ENCODE data around the gene CTF1. TPM values are rescaled to one million over a fixed set of nuclear protein-coding genes. Genes with fewer than 3 reads are reported as not detected.
A peak's percentile ranks its signal among the peaks of the same experiment; 100 is the strongest.
"Not testable (repeated sequence)": the region's sequence is repeated elsewhere in the genome, so short reads cannot be mapped to it uniquely, and the experiment has no call there.

CTF1 gene
- polyA plus RNA-seq, 1 donor: 4.0 TPM

GRCh38 chr16:30886145-30886544 lies 10.3 kb upstream of the CTF1 start:
- H3K9me3 ChIP-seq (ENCODE audit: control insufficient read depth, low read depth, low read length): no peaks in the 10 kb centered on the region
- no peaks in the 10 kb centered on the region for H3K27me3 ChIP-seq (ENCODE audit: control insufficient read depth, insufficient read depth, low read length)
- no CpG with 5 or more reads among the region's 1 CpG for WGBS (ENCODE audit: insufficient coverage, low lambda C conversion rate)
- DNase-seq: no peak
- H3K27ac ChIP-seq (ENCODE audit: low read length): no peak overlapping the region
- H3K36me3 ChIP-seq (ENCODE audit: control insufficient read depth, insufficient read depth, low read length): peaks cover 57% of the 10 kb centered on the region
- peaks cover 14% of the 10 kb centered on the region for H3K4me1 ChIP-seq (ENCODE audit: control insufficient read depth, insufficient read depth, low read length)
- no peak overlapping the region for H3K4me3 ChIP-seq (ENCODE audit: low read length)

GRCh38 chr16:30887927-30888326 lies 8.5 kb upstream of the CTF1 start:
- Histone ChIP-seq H3K4me1 (ENCODE audit: control insufficient read depth, insufficient read depth, low read length) (peaks cover 4% of the 10 kb centered on the region), H3K27ac (ENCODE audit: low read length) (no peak overlapping the region), H3K4me3 (ENCODE audit: low read length) (no peak overlapping the region), H3K36me3 (ENCODE audit: control insufficient read depth, insufficient read depth, low read length) (peaks cover 61% of the 10 kb centered on the region), H3K9me3 (ENCODE audit: control insufficient read depth, low read depth, low read length) (no peaks in the 10 kb centered on the region), H3K27me3 (ENCODE audit: control insufficient read depth, insufficient read depth, low read length) (no peaks in the 10 kb centered on the region)
- no peak for DNase-seq
- no CpG with 5 or more reads among the region's 9 CpGs for WGBS (ENCODE audit: insufficient coverage, low lambda C conversion rate)

GRCh38 chr16:30888856-30889499 lies 7.4 kb upstream of the CTF1 start:
- no CpG with 5 or more reads among the region's 8 CpGs for WGBS (ENCODE audit: insufficient coverage, low lambda C conversion rate)

DNA sequence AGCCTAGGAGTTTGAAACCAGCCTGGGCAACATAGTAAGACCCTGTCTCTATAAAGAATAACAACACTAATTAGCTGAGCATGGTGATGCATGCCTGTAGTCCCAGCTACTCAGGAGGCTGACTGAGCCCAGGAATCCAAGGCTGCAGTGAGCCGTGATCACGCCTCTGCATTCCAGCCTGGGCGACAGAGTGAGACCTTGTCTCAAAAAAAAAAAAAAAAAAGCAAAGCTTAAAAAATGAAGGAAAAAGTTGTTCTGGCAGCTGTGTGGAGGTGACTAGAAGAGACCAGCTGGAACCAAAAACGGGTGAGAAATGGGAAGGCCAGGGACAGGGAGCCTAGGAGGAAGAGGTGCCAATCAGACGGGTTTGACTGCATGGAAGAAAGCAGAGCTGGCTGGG lies 6.7 kb upstream of the CTF1 start:
- no peak overlapping the region for H3K4me3 ChIP-seq (ENCODE audit: low read length)
- WGBS (ENCODE audit: insufficient coverage, low lambda C conversion rate): no CpG with 5 or more reads among the region's 5 CpGs
- peaks cover 16% of the 10 kb centered on the region for H3K4me1 ChIP-seq (ENCODE audit: control insufficient read depth, insufficient read depth, low read length)
- no peaks in the 10 kb centered on the region for H3K9me3 ChIP-seq (ENCODE audit: control insufficient read depth, low read depth, low read length)
- no peak overlapping the region for H3K27ac ChIP-seq (ENCODE audit: low read length)
- DNase-seq: no peak
- H3K27me3 ChIP-seq (ENCODE audit: control insufficient read depth, insufficient read depth, low read length): no peaks in the 10 kb centered on the region
- peaks cover 52% of the 10 kb centered on the region for H3K36me3 ChIP-seq (ENCODE audit: control insufficient read depth, insufficient read depth, low read length)

More at GRCh38 chr16:30888856-30889499, 7.4 kb upstream of the CTF1 start:
- no peaks in the 10 kb centered on the region for H3K9me3 ChIP-seq (ENCODE audit: control insufficient read depth, low read depth, low read length)
- peaks cover 10% of the 10 kb centered on the region for H3K4me1 ChIP-seq (ENCODE audit: control insufficient read depth, insufficient read depth, low read length)
- H3K27me3 ChIP-seq (ENCODE audit: control insufficient read depth, insufficient read depth, low read length): no peaks in the 10 kb centered on the region
- no peak overlapping the region for H3K4me3 ChIP-seq (ENCODE audit: low read length)
- H3K27ac ChIP-seq (ENCODE audit: low read length): no peak overlapping the region
- H3K36me3 ChIP-seq (ENCODE audit: control insufficient read depth, insufficient read depth, low read length): peaks cover 58% of the 10 kb centered on the region
- no peak for DNase-seq

DNA sequence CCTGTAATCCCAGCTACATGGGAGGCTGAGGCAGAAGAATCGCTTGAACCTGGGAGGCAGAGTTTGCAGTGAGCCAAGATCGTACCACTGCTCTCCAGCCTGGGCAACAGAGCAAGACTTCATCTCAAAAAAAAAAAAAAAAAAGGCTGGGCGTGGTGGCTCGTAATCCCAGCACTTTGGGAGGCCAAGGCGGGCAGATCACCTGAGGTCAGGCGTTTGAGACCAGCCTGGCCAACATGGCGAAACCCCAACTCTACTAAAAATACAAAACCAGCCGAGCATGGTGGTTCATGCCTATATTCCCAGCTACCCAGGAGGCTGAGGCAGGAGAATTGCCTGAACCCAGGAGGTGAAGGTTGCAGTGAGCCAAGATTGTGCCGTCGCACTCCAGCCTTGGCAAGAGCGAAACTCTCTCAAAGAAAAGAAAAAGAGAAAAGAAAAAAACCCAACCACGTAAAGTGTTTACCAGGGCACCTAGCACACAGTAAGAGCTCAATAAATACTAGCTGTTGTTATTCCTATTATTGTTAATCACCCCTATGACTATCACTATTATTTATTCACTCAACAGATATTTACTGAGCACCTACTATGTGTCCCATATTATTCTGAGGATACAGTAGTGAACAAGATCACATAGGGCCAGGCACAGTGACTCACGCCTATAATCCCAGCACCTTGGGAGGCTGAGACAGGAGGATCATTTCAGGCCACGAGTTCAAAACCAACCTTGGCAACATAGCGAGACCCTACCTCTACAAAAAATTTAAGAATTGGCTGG lies 5.2 kb upstream of the CTF1 start:
- H3K9me3 ChIP-seq (ENCODE audit: control insufficient read depth, low read depth, low read length); H3K27me3 ChIP-seq (ENCODE audit: control insufficient read depth, insufficient read depth, low read length); H3K27ac ChIP-seq (ENCODE audit: low read length); DNase-seq; H3K4me3 ChIP-seq (ENCODE audit: low read length): not testable (repeated sequence)
- Histone ChIP-seq H3K4me1 (ENCODE audit: control insufficient read depth, insufficient read depth, low read length) (peaks cover 26% of the 10 kb centered on the region), H3K36me3 (ENCODE audit: control insufficient read depth, insufficient read depth, low read length) (peaks cover 38% of the 10 kb centered on the region)
- WGBS (ENCODE audit: insufficient coverage, low lambda C conversion rate): 100% methylated on average over 4 of the region's 15 CpGs

GRCh38 chr16:30892670-30893416 lies 3.6 kb upstream of the CTF1 start:
- no peak for DNase-seq
- no peaks in the 10 kb centered on the region for H3K9me3 ChIP-seq (ENCODE audit: control insufficient read depth, low read depth, low read length)
- peak overlapping the region; percentile 58 for H3K27ac ChIP-seq (ENCODE audit: low read length)
- H3K27me3 ChIP-seq (ENCODE audit: control insufficient read depth, insufficient read depth, low read length): no peaks in the 10 kb centered on the region
- WGBS (ENCODE audit: insufficient coverage, low lambda C conversion rate): no CpG with 5 or more reads among the region's 20 CpGs
- H3K4me3 ChIP-seq (ENCODE audit: low read length): peak overlapping the region; percentile 91
- H3K4me1 ChIP-seq (ENCODE audit: control insufficient read depth, insufficient read depth, low read length): peaks cover 33% of the 10 kb centered on the region
- H3K36me3 ChIP-seq (ENCODE audit: control insufficient read depth, insufficient read depth, low read length): peaks cover 32% of the 10 kb centered on the region

GRCh38 chr16:30893417-30893743 lies 3.0 kb upstream of the CTF1 start:
- Histone ChIP-seq H3K36me3 (ENCODE audit: control insufficient read depth, insufficient read depth, low read length) (peaks cover 29% of the 10 kb centered on the region), H3K27ac (ENCODE audit: low read length) (peak overlapping the region; percentile 58), H3K27me3 (ENCODE audit: control insufficient read depth, insufficient read depth, low read length) (no peaks in the 10 kb centered on the region), H3K4me3 (ENCODE audit: low read length) (peak overlapping the region; percentile 91), H3K9me3 (ENCODE audit: control insufficient read depth, low read depth, low read length) (no peaks in the 10 kb centered on the region), H3K4me1 (ENCODE audit: control insufficient read depth, insufficient read depth, low read length) (peaks cover 33% of the 10 kb centered on the region)
- peak in 1 of 2 donors; percentile 26 for DNase-seq
- no CpG with 5 or more reads among the region's 11 CpGs for WGBS (ENCODE audit: insufficient coverage, low lambda C conversion rate)

GRCh38 chr16:30893744-30894539 lies 2.5 kb upstream of the CTF1 start, which contains the start of gene BCL7C:
Gene BCL7C, minus strand, starts transcription at chr16:30894077. Its CDS starts 133 bp downstream, at chr16:30893944.
- peaks cover 33% of the 10 kb centered on the region for H3K4me1 ChIP-seq (ENCODE audit: control insufficient read depth, insufficient read depth, low read length)
- no peaks in the 10 kb centered on the region for H3K27me3 ChIP-seq (ENCODE audit: control insufficient read depth, insufficient read depth, low read length)
- WGBS (ENCODE audit: insufficient coverage, low lambda C conversion rate): no CpG with 5 or more reads among the region's 97 CpGs
- peak within 1 kb of the TSS; percentile 91 for H3K4me3 ChIP-seq (ENCODE audit: low read length)
- peaks cover 24% of the 10 kb centered on the region for H3K36me3 ChIP-seq (ENCODE audit: control insufficient read depth, insufficient read depth, low read length)
- DNase-seq: peak; percentile 91 to 96
- H3K9me3 ChIP-seq (ENCODE audit: control insufficient read depth, low read depth, low read length): no peaks in the 10 kb centered on the region
- peak within 1 kb of the TSS; percentile 88 for H3K27ac ChIP-seq (ENCODE audit: low read length)

DNA sequence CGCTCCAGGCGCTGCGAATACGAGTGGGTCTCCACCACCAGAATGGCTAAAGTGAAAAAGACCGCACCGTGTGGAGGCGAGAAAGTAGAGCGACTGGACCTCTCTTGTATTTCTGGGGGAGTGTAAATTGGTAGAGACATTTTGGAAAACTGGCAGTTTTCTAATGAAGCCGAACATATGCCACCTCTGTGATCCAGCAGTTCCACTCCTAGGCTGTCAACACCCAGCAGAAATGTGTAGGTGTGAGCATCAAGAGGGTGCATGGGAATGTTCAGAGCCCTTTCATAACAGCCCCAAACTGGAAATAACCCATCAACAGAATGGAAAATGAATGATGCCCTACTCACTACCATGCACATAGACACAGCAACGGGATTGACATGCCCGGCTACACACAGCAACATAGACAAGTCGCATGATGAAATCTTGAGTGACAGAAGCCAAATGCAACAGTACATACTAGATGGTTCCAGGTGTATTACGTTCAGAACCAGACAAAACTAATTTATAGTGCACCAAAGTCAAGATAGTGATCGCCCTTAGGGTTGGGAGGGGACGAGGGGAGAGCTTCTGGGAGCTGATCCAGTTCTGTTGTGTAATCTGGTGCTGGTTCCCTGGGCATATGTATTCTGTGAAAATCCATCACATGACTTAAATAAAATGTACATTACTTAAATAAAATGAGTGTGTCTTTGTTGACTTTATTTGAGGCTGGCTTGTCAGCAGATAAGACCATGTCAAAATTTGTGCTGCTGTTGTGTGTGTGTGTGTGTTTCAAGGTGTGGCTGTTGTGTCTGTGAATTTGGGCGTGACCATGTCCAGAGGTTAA lies 1.7 kb upstream of the CTF1 start:
- peak in 1 of 2 donors; percentile 38 for DNase-seq
- no peaks in the 10 kb centered on the region for H3K27me3 ChIP-seq (ENCODE audit: control insufficient read depth, insufficient read depth, low read length)
- H3K4me1 ChIP-seq (ENCODE audit: control insufficient read depth, insufficient read depth, low read length): peaks cover 33% of the 10 kb centered on the region
- H3K9me3 ChIP-seq (ENCODE audit: control insufficient read depth, low read depth, low read length): no peaks in the 10 kb centered on the region
- peak overlapping the region; percentile 88 for H3K27ac ChIP-seq (ENCODE audit: low read length)
- WGBS (ENCODE audit: insufficient coverage, low lambda C conversion rate): no CpG with 5 or more reads among the region's 16 CpGs
- peaks cover 16% of the 10 kb centered on the region for H3K36me3 ChIP-seq (ENCODE audit: control insufficient read depth, insufficient read depth, low read length)
- peak overlapping the region; percentile 52 for H3K4me3 ChIP-seq (ENCODE audit: low read length)

Data from large intestine (tissue), 3 donors.